ENCODE data around the gene SUPV3L1. TPM values are rescaled to one million over a fixed set of nuclear protein-coding genes. Genes with fewer than 3 reads are reported as not detected.
"Not testable (repeated sequence)": the region's sequence is repeated elsewhere in the genome, so short reads cannot be mapped to it uniquely, and the experiment has no call there.

The SUPV3L1 gene
- 56.1 and 58.9 TPM in 2 replicates for total RNA-seq

DNA sequence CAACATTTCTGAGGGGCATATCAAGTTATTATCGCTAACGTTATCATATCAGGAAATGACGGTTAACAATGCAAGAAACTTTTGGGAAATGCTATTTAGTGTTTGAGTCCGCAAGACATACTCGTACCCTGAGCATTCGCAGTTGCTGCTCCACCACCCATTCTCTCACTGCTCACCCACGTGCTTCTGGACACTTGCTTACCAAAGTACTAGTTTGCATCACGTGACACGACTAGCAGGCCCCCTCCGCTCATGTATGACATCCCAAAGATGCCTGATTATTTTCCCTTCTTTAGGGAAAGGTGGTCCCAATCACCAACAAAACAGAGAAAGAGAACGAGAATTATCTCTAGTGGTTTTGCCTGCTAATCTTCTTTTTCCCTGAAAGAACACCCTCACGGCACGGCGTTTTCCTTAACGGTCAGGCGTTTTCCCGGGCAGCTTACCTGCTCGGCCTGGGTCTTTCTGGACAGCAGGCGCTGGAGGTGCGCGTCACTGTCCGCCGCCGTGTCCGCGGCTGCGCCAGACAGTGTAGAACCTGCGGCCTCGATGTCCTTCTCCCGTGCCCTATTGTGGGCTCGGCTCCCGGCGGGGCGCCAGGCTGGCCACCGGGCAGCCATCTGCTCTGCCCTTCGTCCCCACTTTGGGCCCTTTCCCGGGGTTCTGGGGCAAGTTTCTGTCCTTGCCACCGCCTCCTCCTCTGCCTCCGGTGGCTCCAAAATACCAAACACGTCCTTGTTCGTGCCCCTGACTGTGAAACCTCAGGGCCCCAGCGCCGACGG, at the start of gene SUPV3L1:
SUPV3L1 (plus strand) TSS at position 492 of the 782 bp plus-strand sequence; CDS start at position 550, 58 bp downstream.
- intact Hi-C loops (cut with micrococcal nuclease): loop anchor here (1.0 to 2.0 kb wide), 13 partner anchors 22 to 653 kb away; partner anchors contain the start of genes DDX50, KIFBP, SLC25A16 and VPS26A

DNA sequence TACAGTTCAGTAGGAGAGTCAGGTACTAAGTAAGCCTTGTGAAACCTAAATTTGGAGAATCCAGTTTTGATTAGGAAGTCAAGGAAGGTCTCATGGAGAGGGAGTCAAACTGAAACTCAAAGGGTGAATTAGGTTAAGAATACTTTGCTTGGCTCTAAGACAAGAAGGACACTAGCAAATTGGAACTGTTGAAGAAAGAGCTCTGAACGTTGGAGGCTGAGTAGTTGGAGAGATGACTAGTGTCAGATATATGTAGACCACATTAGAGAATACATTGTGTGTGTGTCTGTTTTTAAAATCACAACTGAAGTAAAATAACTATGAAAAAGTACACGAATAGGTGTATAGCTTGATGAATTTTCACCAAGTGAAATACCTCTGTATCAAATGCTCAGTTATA, 49.8 kb upstream of the SUPV3L1 start:
- intact Hi-C loops (cut with micrococcal nuclease): loop anchor here (2.0 kb wide), 1 partner anchor 17 kb away; no protein-coding TSS in a partner anchor

DNA sequence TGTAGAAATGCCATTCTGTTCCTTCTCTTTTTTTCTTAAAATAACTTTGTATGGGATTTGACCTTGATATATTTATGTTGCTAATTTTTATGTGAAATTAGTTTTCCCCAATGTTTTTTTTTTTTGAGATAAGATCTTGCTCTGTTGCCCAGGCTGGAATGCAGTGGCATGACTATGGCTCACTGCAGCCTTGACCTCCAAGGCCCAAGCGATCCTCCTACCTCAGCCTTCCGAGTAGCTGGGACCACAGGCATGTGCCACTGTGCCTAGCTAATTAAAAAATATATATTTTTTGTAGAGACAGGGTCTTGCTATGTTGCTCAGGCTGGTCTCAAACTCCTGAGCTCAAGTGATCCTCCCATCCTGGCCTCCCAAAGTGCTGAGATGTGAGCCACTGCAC, 40.1 kb upstream of the SUPV3L1 start:
- intact Hi-C loops (cut with micrococcal nuclease): no loop called here

DNA sequence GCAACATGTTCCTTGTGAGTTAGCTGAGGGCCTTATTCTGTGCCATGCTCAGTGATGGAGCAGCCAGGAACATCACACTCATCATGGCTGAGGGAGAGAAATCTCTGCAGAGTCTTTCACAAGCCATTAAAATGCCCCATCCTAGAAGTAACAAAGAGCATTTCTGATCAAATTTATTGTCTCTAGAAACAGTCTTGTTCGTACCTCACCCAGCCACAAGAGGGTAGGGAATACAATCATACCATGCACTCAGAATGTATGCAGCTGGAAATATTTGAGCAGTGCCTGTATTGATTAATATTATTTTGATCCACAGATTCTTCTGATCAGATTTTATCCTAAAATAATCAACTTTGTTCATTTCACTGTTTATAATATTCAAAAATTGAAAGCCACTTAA, 38.7 kb upstream of the SUPV3L1 start:
- intact Hi-C loops (cut with micrococcal nuclease): no loop called here

DNA sequence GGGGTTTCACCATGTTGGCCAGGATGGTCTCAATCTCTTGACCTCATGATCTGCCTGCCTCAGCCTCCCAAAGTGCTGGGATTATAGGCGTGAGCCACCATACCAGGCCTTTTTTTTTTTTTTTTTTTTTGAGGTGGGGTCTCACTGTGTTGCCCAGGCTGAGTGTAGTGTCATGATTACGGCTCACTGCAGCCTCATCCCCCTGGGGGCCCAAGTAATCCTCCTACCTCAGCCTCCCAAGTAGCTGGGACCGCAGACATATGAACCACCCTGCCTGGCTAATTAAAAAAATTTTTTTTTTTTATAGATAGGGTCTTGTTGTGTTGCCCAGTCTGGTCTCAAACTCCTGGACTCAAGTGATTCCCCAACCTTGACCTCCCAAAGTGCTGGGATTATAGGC, 38.0 kb upstream of the SUPV3L1 start:
- intact Hi-C loops (cut with micrococcal nuclease): not testable (repeated sequence)

DNA sequence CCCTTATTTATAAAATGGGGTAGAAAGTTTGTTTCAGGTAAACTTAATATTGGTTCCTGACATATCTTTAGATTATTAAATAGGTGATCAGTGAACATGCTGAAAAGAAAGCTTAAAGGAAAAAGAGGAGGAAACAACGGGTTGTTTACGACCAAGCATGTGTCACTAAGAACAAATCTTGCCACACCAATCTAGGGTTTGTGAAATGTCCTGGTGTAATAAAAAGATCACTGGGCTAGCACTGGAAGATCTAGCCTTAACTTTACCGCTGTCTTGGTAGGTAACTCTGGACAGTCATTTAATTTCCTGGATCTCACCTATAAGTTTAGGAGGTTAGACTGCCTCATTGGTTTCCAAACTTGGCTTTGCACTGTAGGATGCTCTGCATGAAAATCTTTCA, 37.1 kb upstream of the SUPV3L1 start:
- intact Hi-C loops (cut with micrococcal nuclease): no loop called here

DNA sequence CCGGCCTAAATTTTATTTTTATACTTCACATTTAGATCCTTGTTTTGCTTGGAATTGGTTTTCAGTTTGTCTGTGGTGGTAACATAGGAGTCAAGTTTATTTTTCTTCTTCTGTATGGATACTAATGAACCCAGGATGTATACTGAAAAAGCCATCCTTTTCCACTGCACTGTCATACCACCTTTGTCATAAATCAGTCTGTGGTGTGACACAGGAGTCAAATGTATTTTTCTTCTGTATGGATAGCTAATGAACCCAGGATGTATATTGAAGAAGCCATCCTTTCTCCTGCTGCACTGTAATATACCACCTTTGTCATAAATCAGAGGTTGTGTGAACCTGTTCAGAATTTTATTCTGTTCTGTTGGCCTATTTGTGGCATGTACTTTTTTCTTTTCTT, 34.7 kb upstream of the SUPV3L1 start:
- intact Hi-C loops (cut with micrococcal nuclease): no loop called here

DNA sequence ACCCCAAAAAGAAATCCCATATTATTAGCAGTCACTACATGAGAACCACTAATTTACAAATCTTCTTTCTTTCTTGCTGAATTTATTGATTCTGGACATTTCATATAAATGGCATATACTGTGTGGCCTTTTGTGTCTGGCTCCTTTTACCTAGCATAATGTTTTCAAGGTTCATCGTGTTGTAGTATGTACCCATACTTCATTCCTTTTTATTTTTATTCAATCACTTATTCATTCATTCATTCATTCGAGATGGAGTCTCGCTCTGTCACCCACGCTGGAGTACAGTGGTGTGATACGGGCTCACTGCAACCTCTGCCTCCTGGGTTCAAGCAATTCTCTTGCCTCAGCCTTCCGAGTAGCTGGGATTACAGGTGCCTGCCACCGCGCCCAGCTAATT, 34.2 kb upstream of the SUPV3L1 start:
- intact Hi-C loops (cut with micrococcal nuclease): loop anchor here (2.0 kb wide), 1 partner anchor 15 kb away; no protein-coding TSS in a partner anchor

DNA sequence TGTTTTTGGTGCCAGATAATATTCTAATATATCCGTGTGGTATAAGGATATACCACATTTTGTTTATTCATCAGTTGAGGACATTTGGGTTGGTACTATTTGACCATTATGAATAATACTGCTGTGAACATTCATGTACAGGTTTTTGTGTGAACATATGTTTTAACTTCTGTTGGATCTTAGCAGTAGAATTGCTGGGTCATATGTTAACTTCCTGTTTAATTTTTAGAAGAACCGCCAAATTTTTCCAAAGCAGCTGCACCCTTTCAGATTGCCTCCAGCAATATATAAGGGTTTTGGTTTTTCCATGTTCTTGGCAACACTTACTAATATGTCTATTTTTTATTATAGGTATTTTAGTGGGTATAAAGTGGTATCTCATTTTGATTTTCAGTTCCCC, 33.3 kb upstream of the SUPV3L1 start:
- intact Hi-C loops (cut with micrococcal nuclease): loop anchor here (2.0 kb wide), 1 partner anchor 16 kb away; no protein-coding TSS in a partner anchor

DNA sequence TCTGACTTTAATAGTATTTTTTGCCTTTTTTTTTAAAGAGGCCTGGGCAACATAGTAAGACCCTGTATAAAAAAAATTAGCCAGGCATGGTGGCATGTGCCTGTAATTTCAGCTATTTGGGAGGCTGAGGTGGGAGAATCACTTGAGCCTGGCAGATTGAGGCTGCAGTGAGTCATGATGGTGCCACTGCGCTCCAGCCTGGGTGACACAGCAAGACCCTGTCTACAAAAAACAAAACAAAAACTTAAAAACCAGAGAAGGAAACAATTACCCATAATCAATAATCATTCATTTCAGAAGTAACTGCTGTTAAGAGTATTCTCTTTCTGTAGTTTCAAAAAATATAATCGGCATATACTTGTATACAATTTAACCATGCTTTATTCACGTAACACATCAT, 28.1 kb upstream of the SUPV3L1 start:
- intact Hi-C loops (cut with micrococcal nuclease): no loop called here

DNA sequence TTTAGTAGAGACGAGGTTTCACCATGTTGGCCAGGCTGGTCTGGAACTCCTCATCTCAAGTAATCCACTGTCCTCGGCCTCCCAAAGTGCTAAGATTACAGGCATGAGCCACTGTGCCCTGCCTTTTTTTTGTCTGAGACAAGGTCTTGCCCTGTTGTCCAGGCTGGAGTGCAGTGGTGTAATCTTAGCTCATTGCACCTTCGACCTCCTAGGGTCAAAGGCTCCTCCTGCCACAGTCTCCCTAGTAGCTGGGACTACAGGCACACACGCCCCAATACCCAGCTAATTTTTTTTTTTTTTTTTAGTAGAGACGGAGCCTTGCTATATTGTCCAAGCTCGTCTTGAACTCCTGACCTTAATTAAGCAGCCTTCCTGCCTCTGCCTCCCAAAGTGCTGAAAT, 26.8 kb upstream of the SUPV3L1 start:
- intact Hi-C loops (cut with micrococcal nuclease): no loop called here

DNA sequence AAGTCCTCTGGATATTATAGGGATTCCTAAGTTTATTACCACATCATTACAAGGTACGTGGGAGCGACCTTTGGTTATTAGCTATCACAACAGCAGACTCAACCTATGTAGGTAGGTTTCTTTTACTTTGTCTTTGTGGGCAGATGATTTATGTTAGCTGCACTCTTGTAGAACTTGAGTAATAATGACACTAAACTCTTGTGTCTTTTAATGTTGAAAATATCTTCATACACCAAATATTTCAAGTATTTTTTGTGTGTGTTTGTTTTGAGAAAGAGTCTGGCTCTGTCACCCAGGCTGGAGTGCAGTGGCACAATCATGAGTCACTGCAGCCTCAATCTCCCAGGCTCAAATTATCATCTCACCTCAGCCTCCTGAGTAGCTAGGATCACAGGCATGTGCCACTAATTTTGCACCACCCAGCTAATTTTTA, 19.2 kb upstream of the SUPV3L1 start:
- intact Hi-C loops (cut with micrococcal nuclease): no loop called here

DNA sequence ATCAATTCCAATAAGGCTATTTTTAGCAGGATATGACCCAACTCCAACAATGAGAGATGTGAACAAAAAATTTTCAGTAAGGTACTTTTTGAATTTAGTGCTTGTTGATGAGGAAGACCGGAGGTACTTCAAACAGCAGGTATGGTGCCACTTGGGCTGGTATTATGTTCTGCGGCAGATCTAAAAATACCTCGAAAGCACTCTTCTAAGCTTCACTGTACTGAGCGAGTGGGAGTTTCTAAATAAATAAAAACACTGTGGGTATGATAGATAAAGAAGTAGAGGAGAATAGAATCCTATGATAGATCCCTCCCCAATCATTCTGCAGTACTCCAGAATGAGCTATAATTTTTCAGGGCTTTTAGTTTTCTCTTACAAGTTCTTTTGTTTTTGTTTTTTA, 11.5 kb upstream of the SUPV3L1 start:
- intact Hi-C loops (cut with micrococcal nuclease): no loop called here

DNA sequence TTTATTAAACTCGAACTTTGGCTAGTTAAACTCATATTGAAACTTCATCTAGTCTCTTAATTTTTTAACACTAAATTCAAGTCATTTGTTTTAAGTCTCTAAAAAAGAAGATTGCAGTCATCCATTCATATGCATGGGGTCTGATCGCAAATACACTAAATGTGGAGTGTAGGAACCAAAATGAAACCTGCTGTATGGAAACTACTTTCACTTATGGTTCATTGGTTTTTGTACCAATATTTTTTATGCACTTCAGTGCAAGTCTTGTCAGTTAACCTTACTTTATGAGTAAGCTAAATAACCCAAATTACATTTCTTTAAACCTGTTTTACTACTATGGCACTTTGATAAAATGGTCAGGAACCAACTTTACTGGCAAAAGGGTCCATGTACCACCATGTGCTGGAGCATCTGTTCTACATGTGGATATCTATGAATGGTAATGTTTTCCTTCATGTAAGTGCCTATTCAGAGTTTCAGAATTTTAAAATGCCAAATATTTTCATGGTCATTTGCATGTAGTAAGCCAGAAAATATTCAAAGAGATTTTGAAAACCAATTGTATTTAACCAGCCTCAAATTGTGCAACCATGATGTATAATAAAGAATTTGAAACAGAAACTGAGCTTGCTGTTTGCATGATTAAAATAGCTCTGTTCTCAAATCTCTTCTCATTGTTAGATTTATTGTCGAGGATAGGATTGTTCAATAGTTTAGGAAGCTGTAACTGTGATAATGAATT, 7.6 kb upstream of the SUPV3L1 start:
- intact Hi-C loops (cut with micrococcal nuclease): no loop called here

DNA sequence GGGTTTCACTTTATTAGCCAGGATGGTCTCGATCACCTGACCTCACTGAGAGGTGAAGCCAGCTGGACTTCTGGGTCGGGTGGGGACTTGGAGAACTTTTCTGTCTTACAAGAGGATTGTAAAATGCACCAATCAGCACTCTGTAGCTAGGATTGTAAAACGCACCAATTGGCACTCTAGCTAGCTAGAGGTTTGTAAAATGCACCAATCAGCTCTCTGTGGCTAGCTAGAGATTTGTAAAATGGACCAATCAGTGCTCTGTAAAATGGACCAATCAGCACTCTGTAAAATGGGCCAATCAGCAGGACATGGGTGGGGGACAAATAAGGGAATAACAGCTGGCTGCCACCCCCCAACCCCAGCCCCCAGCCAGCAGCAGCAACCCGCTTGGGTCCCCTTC, 4.7 kb upstream of the SUPV3L1 start:
- intact Hi-C loops (cut with micrococcal nuclease): not testable (repeated sequence)

DNA sequence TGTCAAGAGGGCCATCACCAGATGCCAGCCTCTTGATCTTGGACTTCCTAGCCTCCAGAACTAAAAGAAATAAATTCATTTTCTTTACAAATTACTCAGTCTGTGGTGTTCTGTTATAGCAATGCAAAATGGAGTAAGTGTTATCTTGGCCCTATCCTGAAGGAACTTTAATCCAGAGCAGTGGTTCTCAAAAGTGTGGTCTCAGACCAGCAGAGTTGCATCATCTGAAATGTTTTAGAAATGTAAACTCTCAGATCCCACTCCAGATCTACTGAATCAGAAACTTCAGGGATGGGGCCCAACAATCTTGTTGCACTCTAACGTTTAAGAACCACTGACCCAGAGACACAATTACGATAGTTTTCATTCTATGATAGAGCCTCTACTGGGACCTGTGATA, 3.2 kb upstream of the SUPV3L1 start:
- intact Hi-C loops (cut with micrococcal nuclease): no loop called here

DNA sequence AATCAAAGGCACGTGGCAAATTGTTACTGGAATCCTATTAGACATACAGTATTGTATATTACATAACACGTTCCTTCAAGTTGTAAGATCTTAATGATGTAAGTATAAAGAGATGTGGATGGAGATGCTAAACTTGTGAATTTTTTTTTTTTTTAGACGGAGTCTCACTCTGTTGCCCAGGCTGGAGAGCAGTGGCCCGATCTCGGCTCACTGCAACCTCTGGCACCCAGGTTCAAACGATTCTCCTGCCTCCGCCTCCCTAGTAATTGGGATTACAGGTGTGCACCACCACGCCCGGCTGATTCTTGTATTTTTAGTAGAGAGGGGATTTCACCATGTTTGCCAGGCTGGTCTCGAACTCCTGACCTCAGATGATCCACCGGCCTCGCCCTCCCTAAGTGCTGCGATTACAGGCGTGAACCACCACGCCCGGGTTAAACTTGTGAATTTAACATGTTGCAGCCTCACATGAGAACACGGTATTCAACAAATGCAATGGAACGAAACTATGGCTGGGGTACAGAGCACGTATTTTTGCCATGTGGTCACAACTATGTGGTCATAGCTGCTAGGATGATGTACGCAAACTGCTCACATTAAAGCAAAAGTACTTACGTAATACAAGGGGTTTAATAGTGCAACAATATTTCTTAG, 818 bp upstream of the SUPV3L1 start:
- intact Hi-C loops (cut with micrococcal nuclease): loop anchor here (1.0 kb wide), 8 partner anchors 50 to 278 kb away; partner anchors contain the start of genes DDX50, KIFBP and VPS26A

DNA sequence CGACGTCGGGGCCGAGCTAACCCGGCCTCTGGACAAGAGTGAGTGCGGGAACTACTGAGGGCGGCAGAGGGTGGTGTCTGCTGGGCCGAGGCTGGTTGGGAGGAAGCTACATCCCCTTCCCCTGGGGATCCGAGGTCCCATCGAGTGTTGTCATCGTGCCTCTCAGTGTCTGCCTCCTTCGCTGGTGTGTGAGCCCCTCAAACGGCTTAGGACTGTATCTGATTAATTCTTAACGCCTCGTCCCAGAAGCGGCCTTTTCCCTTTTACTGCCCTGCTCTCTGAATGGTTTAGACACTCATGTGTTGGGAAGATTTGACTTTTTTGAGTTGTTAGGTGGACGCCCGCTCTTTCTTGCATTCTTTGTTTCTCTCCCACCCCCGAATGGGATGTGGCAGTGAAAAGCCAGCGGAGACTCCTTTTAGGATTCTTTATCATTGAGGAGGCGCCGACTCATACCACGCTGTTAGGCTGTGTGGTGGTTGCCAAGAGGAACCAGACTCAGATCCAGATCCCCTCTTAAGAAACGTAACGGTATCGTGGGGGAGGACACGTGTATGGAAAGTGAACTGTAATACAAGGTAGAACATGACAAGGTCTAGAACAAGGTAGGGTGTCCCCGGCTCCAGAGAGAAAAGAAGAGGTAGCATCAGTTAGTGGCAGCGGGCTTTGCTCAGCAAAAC, 631 bp downstream of the SUPV3L1 start:
- intact Hi-C loops (cut with micrococcal nuclease): loop anchor here (1.0 to 2.0 kb wide), 5 partner anchors 22 to 653 kb away; partner anchors contain the start of gene SLC25A16

DNA sequence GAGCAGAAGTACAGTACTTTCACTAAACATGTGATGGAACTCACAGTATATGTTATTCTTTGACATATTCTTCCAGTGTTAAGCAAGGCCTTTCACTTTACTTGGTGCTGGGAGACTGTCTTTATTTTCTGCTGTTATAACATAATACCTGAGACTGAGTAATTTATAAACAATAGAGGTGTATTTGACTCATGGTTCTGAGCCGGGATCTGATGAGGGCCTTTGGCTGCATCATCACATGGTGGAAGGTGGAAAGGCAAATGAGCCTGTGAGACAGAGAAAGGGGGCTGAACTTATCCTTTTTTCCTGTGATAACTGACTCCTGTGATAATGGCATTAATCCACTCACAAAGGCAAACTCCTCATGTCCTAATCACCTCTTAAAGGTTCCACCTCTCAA, 1.4 kb downstream of the SUPV3L1 start:
- intact Hi-C loops (cut with micrococcal nuclease): loop anchor here (2.0 kb wide), 1 partner anchor 227 kb away; no protein-coding TSS in a partner anchor

DNA sequence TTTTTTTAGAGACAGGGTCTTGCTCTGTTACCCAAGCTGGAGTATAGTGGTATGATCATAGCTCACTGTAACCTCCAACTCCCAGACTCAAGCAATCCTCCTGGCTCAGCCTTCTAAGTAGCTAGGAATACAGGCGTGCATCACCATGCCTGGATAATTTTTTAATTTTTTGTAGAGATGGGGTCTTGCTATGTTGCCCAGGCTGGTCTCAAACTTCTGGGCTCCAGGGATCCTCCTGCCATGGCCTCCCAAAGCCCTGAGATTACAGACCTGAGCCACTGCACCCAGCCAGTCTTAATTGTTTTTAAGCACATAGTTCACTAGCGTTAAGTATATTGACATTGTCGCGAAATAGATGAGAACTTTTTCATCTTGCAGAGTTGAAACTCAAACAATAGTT, 2.0 kb downstream of the SUPV3L1 start:
- intact Hi-C loops (cut with micrococcal nuclease): no loop called here

DNA sequence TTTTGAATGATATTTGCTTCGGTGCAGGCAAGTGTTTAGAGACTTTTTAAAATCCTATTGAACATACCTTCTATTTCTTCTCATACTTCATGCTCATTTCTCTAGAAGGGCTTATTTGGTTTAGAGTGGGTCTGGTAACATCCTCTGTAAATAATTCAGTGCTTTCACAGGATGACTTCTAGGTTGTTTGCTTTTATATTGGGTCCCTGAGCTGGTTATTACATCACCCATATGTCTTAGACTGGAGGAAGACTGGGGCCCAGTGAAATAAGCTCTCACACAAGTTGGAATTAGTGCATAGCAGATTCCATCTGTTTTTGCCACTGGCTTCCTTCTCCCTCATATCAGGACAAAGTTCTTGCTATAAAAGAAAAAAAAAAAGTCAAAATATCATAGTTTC, 6.5 kb downstream of the SUPV3L1 start:
- intact Hi-C loops (cut with micrococcal nuclease): no loop called here
